OCI-LY1 (cell line): ENCODE results near the gene AGPAT3.

Experiments
- EZH2 ChIP-seq: fragments of 200-600 bp; sonication (generic), shearing (Covaris generic); IDR thresholded peaks from 2 replicates; pipeline ENCODE4 v1.8.0; 2017; ENCODE audit warnings: borderline replicate concordance, mixed run types, mild to moderate bottlenecking, antibody characterized with exemption, low read length, moderate library complexity, mixed read lengths
- TF ChIP-seq, protein P1 (sequence below): fragments of 200-600 bp; sonication (generic), shearing (Covaris generic); IDR thresholded peaks from 2 replicates; pipeline ENCODE4 v1.5.1; 2017; ENCODE audit warnings: mild to moderate bottlenecking, antibody characterized with exemption, low read length, moderate library complexity, mixed read lengths

DNA sequence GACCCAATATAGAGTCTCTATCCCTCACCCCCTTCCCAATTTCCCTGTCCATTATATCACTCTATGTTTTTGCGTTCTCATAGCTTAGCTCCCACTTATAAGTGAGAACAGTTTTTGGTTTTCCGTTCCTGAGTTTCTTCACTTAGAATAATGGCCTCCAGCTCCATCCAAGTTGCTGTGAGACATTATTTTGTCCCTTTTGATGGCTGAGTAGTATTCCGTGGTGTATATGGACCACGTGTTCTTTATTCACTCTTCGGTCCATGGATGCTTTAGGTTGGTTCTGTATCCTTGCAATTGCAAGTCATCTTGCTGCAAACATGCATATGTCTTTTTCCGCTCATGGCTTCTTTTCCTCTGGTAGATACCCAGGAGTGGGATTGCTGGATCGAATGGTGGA, 54.3 kb downstream of the AGPAT3 start:
- TF ChIP-seq, protein P1, sequence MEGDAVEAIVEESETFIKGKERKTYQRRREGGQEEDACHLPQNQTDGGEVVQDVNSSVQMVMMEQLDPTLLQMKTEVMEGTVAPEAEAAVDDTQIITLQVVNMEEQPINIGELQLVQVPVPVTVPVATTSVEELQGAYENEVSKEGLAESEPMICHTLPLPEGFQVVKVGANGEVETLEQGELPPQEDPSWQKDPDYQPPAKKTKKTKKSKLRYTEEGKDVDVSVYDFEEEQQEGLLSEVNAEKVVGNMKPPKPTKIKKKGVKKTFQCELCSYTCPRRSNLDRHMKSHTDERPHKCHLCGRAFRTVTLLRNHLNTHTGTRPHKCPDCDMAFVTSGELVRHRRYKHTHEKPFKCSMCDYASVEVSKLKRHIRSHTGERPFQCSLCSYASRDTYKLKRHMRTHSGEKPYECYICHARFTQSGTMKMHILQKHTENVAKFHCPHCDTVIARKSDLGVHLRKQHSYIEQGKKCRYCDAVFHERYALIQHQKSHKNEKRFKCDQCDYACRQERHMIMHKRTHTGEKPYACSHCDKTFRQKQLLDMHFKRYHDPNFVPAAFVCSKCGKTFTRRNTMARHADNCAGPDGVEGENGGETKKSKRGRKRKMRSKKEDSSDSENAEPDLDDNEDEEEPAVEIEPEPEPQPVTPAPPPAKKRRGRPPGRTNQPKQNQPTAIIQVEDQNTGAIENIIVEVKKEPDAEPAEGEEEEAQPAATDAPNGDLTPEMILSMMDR, result no peak
- no peak for TF ChIP-seq EZH2
